IPS DF 19.7 (cell line): ENCODE measurements around the gene RHBDD1.

Experiments
- DNase-seq: peaks from one replicate; pipeline ENCODE4 v3.0.0-alpha.2; 2013; ENCODE audit warnings: low read depth, low spot score

The RHBDD1 gene

DNA sequence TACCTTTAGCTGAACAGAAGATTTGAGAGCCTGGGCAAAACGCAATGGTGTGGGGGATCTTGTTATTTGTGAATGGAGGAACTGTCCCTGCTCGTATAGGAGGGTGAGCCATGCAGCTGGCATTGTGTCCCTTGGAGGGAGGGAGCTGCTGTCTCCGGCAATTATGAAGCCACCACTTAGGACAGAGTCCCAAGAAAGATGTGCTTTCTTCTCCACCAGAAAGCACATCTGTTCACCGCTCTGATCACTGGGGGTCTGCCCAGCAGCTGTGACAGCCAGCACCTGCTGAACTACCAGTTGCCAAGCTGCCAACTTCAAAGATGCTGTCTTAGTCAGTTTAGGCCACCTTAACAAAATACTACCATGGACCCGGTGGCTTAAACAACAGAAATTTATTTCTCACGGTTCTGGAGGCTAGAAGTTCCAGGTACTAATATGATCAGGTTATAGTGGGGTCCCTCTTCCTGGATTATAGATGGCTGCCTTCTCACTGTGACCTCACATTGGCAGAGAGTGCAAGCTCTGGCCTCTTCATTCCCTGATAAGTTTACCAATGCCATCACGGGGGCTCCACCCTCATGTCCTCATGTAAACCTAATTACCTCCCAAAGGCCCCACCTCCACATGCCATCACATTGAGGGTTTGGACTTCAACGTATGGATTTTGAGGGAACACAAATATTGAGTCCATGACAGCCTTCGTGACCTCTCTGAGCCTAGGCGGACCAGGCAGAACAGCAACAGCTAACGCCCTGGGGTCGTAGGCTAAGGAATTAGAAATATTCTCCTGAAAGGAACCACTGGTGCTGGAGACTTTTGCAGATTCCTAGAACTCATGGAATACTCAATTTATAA is 148.3 kb downstream of the RHBDD1 start:
- no peak for DNase-seq

DNA sequence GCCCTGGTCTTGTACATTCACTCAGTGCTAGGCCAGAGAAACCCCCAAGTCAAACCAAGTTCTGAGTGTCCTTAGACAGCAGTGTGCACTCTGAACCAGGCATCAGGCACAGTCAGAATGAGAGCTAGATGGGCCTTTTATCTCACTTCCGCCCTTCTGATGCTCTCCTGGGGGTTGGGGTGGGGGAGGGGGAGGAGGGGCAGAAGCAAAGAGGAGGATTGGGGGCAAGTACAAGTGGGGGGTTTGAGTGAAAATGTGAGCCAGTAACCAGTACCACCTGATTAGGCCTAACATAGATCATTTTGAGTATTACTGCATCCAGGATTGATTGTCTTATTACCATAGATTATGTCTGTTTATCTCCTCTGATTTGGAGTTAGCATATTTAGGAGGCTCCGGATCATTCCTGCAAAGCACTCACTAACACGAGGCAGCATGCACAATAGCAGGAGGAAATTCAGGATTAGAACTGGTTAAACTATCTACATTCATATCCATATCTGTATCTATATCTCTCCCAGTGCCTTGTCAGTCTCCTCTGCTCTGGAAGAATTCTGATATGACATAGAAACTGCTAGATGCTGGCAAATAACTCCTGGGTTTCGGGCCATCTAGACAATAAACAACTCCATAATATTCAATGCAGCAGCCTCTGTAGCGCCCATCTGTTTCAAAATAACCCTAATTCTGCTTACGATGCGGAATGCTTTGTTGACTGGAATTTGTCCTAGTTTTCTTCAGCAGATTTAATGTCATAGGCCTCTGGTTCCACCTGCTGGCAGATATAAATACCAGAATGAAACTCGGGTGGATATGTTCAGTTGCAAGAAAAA is 149.1 kb downstream of the RHBDD1 start:
- no peak for DNase-seq

DNA sequence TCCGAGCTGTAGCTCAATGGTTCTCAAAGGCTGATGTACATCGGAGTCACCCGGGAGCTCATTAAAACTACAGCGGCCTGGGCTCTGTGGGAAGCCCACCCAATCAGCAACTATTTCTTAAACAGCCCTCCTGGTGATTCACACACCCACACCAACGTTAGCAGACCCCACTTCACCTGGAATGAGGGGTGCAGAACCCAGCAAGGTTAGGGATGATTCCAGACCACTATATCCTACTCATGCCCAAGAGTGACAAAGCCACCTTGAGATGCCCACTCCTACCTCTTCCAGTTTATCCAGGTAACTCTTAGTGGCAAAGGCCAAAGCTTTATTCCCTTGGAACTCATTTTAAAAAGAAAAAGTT is 149.7 kb downstream of the RHBDD1 start:
- no peak for DNase-seq

GRCh38 chr2:226991663-226992062 is 155.8 kb downstream of the RHBDD1 start:
- no peak for DNase-seq

DNA sequence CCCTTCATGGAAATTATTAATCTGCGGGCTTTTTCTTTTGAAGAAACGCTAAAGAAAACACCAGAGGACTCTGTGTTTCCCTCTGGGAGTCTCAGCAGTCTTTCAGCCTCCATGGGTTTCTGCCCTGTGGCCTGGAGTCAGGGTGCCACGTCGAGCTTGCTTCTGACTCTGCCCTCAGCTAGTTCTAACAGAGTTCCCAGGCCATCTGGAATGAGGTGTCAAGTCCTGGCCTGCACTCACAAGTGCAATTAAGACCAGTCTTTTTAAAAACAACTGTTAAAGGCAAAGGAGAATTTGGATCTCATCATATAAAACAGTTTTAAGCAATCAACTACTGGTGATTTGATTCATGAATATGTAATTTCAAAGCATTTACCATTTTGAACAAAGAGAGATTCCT is 157.3 kb downstream of the RHBDD1 start:
- no peak for DNase-seq

DNA sequence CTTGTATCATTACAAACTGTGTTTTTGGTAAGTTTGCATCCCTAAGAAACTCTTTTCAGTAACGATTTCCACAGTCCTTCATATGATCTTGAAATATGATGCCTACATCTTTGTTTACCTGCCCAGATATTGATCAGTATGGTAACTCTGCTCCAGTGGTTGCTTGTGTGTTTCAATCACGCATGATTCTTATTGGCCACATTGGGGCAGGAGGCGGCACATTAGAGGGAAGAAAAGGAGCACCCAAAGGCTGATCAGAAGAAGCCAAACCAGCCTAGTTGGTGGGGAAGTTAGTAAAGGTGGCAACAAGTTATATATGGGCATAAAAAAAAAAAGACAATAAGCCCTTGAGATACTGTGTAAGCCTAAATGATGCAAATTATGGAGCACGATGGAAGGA is 158.9 kb downstream of the RHBDD1 start:
- DNase-seq: no peak

DNA sequence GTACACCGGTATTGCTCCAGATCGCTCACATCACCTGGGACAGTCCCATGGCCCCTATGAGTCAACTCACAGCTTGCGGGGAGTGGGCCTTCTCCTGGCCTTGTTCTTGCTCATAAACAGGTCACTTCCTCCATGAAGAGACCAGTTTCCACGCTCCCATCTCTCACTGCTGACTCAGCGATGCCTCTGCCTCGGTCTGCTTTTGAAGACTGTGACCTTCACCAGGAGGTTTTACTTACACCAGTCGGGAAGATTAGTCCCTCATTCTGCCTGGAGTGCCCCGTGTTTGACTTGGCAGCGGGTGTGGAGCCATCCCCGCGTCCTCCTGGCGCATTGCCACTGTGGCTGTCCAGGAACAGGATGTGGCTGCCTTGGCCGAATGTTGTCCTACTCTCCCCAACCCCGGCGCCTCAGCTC is 159.8 kb downstream of the RHBDD1 start:
- no peak for DNase-seq

DNA sequence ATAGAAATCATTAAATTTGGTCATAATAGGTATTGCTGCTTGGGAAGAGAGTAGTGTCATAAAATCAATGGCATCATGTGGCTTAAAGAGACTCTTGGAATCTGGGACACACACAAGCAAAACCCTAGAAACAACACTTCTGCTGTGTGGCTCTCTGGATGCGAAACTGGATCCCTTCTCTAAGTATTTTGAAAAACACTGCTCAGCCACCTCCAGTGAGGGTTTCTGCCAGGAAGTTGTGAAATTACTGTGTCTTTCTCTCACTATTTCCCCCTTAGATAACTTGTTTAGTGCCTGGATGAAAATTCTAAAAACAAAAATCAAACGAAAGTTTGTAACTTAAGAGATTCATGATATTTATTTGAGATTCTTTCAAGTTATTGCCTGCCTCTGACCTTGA is 163.8 kb downstream of the RHBDD1 start:
- DNase-seq: no peak

DNA sequence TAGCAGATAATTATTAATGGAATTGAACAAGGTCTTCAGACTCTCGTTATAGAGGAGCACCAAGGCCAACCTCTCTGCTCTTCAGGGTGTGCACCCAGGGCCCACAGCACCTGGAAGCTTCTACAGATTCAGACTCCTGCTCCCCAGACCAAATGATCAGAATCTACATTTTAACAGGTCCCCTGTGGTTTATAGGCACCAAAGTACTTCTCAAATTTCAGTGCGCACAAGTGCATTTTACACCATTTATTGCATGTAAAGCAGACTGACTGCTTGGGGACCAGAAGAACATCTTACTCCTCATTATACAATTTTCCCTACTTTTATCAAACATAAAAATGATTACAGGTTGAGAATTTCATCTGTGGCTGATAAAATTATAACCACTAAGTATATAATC is 164.3 kb downstream of the RHBDD1 start:
- no peak for DNase-seq

GRCh38 chr2:227004482-227004881 is 168.6 kb downstream of the RHBDD1 start:
- no peak for DNase-seq

DNA sequence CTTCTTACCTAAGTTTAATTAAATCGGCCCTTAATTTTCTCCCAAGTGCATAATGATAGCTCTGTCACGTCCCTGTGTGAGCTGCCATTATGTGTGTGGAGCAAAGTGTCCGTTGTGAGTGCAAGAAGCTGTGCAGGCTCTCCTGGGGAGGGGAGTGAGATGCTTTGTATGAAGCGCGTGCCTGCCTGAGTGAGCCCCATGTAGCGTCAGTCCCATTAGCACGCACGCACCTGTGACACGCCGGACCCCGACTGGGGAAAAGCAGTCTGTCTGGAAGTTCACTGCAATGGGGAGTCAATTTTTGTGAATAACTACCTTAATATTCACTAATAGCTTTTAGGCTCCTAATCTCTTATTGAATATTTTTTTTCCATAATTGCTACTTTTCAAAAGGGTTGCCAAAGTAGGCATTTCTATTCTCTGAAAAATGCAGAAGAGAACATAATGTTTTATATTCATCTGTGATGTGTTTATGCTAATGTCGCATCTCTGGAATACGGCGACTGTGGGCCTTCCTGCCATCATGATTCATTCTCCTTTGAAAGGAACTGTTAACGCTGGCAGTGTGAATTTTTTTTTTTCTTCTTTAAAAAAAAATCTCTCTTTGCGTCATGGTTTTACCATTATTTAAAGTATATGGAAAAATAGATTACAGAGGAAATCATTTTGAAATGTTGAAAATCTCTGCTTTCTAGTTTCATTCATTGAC is 170.5 kb downstream of the RHBDD1 start:
- DNase-seq: no peak

- DNase-seq: no peak
These were observed 171.3 kb downstream of the RHBDD1 start for GRCh38 chr2:227007148-227007547.

GRCh38 chr2:227007940-227008339 is 172.1 kb downstream of the RHBDD1 start:
- no peak for DNase-seq

GRCh38 chr2:227010433-227010832 is 174.6 kb downstream of the RHBDD1 start:
- DNase-seq: no peak

DNA sequence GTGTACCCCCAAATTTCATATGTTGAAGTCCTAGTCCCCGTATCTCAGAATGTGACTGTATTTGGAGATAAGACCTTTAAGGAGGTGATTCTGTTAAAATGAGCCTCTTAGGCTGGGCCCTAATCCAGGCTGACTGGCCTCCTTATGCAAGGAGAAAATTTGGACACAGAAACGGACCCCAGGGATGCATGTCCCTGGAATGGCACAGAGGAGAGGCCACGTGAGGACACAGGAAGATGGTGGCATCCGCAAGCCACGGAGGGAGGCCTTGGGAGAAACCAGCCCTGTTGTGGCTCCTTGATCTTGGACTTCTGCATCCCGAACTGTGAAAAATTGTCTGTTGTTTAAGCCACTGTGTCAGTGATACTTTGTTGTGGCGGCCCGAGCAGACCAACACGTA is 177.5 kb downstream of the RHBDD1 start:
- DNase-seq: no peak

- DNase-seq: no peak
These were observed 178.0 kb downstream of the RHBDD1 start for GRCh38 chr2:227013881-227014280.

GRCh38 chr2:227016894-227017293 is 181.0 kb downstream of the RHBDD1 start:
- no peak for DNase-seq

GRCh38 chr2:227020416-227020815 is 184.6 kb downstream of the RHBDD1 start:
- no peak for DNase-seq

- DNase-seq: no peak
These were observed 186.8 kb downstream of the RHBDD1 start for GRCh38 chr2:227022608-227023007.

GRCh38 chr2:227025510-227025909 is 189.7 kb downstream of the RHBDD1 start:
- DNase-seq: no peak

DNA sequence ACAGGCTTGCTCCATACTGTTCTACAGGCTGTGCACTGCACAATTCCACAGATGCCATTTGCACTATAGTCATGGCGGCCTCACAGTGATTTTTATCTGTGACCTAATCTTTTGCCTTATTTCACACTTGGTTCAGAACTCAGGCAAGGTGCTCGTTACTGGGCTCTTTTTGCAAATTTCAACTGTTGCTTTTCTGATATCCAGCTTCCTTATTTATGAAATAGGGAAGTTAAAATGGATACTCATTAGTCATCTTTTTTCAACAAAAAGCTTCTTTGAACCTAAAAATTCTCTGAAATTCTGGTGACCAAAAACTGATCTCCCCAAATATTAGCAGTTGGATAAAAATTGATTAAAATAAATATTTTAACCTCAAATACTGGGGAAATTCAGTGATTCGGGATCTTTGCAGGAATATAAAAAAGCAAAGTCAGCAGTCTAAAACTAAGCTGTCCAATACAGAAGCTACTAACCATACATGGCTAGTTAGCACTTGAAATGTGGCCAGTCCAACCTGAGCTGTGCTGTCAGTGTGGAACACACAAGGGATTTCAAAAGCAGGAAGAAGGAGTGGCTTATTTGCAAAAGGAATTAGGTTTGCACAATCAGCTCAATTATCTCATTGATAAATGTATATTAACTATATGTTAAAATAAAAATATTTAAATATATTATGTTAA is 193.7 kb downstream of the RHBDD1 start:
- DNase-seq: no peak

- no peak for DNase-seq
These were observed 194.9 kb downstream of the RHBDD1 start for GRCh38 chr2:227030789-227031188.
